Tongue (tissue), 2 donors: ENCODE measurements around the gene SLC35C1. TPM values are rescaled to one million over a fixed set of nuclear protein-coding genes. Genes with fewer than 3 reads are reported as not detected.
"Not testable (repeated sequence)": the region's sequence is repeated elsewhere in the genome, so short reads cannot be mapped to it uniquely, and the experiment has no call there.

ENCODE experiments used
- DNase-seq: peaks from one replicate; pipeline ENCODE4 v3.0.0-alpha.2; 2015
- total RNA-seq: library from RNA; depleted of rRNA; stranded (reverse); fragments of >200 nt; gene quantifications from one replicate; pipeline ENCODE4 v1.2.3, GENCODE V29; 2014

Gene SLC35C1
- total RNA-seq, 1 donor from 2014 or later, result 6.3 TPM

DNA sequence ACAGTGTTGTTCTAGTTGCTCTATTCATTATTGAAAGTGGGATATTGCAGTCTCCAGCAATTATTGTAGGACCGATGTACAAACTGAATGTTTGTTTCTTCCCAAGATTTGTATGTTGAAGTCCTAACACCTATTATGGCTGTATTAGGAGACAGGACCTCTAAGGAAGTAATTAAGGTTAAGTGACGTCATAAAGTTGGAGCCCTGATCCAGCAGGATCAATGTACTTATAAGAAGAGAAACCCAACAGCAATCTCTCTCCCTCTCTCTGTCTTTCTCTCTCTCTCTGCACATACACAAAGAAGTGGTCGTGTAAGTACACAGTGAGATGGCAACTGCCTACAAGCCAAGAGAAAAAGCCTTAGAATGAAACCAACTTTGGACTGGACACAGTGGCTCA lies 16.1 kb upstream of the SLC35C1 start:
- no peak for DNase-seq

DNA sequence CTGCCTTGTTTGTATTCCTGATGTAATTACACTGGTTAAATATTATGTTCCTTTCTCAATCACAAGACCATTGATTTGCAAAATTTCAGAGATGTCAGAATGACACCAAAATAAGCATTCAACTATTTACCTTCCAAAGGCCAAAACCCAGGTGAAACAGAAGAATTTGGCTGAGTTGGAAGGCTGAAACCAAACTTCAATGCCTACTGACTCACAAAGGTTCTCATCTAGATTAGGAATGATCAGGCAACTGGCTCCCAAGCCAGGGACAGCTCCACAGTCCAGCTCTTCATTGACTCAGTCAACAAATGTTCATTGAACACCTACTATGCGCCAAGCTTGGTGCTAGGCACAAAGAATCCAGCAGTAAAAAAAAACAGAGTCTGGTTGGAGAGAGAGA lies 13.4 kb upstream of the SLC35C1 start:
- no peak for DNase-seq

DNA sequence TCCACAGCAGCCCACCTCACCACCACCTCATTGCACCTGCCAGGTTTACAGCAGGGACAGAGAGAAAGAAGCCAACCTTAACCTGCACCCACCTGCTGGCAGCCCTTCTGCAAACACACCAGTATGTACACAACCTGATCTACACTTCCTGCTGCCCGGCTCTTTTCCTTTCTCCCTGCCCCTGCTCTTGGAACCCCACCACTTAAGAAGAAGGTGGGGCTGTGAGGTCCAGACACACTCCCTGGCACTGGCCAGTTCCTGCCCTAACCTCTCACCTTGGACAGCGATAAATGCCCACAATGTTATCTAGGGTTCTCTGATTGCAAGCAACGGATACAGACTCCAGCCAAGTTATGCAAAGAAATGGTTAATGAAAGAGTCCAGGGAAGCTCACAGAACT lies 10.8 kb upstream of the SLC35C1 start:
- DNase-seq, result no peak

DNA sequence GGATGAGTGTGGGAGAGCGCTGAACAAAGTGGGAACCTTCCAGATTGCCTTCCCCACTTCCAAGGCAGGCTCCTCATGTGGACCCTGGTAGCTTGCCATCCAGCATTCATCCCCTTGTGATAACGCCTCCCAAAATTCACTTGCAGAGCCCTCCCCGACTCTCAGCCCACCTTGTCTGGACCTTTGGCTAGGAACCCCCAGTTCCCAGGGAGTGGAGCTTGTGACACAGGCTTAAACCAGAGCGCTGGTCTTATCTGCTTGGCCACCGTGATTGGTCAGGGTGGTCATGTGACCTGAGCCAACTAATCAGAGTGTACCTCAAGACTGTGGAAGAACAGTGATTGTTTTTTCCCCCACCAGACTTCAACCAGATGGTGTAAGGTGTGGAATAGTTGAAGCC lies 9.6 kb upstream of the SLC35C1 start:
- DNase-seq, result no peak

DNA sequence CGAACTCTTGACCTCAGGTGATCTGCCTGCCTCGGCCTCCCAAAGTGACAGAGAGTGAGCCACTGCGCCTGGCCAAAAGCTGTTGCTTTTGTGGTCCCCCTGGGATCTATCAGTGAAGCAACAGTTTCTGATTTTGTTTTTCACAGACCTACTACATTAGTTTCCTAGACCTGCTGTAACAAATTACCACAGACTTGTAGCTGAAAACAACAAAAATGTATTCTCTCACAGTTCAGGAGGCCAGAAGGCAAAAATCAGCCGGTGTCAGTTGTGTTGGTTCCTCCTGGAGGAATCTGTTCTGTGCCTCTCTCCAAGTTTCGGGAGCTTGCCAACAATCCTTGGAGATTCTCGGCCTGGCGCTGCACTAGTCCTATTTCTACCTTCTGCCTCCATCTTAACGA lies 8.5 kb upstream of the SLC35C1 start:
- DNase-seq, result no peak

DNA sequence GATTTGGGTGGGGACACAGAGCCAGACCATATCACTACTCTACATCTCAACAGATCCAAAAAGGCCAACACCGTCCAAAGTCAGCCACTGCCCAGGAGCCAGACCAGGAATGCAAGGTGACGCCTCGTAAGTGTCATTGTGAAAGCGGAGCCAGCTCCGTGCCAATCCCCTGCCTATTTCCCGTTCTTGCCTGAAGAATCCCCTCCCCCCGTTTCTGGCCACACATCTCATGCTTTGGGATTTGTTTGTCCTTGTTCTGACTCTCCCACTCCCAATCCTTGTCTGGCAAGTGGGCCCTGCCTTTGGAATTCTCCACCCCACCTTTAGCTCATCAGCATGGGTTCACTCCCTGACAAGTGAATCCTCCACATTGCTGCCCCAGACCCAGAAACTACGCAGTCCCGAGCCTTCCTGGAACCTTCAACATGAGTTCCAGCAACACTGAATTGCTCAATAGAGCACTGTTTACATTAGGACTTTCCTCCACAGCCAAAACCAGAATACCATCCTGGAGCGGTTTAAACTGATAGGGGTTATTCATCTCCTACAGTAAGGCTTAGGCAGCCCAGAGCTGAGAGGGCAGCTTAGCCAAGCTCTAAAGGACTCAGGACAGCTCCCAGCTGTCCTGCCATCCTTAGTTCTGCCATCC lies 6.0 kb upstream of the SLC35C1 start:
- DNase-seq, result no peak

DNA sequence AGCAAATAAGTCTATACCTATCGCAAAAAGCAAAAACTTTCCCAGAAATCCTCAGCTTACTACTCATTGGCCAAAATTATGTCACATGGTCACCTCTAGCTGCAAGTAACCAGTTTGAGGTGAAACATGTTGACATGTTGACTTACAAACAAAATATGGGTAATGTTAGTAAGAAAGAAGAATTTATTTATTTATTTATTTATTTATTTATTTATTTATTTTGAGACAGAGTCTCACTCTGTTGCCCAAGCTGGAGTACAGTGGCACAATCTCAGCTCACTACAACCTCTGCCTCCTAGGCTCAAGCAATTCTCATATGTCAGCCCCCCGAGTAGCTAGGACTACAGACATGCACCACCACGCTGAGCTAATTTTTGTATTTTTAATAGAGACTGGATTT lies 5.4 kb upstream of the SLC35C1 start:
- DNase-seq, result no peak

DNA sequence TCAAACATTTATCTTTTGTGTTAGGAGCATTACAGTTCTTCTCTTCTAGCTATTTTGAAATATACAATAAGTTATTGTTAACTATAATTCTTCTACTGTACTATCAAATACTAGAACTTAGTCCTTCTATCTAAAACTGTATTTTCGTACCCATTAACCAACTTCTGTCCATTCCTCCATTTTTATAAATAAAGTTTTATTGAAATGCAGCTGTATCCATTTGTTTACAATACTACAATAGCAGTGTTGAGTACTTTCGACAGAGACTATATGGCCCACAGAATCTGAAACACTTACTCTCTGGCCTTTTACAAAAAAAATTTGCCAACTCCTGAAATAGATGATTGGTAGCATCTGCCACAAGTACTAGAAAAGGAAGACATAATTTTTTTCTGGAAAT lies 4.7 kb upstream of the SLC35C1 start:
- DNase-seq, result no peak

DNA sequence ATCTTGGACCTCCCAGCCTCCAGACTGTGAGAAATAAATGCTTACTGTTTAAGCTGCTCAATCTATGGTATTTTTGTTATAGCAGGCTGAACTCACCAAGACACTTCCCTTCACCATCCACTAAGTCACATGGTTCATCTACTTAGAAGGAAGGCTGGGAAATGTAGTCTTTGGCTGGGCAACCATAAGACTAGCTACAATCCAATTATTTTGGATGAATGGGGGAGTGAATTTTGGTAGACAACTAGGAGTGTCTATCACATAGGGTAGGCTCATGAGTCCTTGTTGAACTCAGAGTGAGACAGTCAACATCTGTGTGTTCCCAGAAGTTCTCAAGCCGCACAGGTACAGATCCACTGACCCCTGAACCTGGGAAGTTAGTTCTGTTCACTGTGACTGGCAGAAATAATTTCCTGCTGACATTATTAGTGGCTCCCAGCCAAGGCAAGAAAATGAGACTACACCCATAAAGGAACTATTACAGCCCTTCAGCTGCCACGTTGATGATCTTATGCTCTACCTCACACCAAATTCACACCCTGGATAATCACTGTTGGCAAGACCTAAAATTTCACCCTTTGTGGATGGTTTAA lies 3.1 kb upstream of the SLC35C1 start:
- DNase-seq, result no peak

DNA sequence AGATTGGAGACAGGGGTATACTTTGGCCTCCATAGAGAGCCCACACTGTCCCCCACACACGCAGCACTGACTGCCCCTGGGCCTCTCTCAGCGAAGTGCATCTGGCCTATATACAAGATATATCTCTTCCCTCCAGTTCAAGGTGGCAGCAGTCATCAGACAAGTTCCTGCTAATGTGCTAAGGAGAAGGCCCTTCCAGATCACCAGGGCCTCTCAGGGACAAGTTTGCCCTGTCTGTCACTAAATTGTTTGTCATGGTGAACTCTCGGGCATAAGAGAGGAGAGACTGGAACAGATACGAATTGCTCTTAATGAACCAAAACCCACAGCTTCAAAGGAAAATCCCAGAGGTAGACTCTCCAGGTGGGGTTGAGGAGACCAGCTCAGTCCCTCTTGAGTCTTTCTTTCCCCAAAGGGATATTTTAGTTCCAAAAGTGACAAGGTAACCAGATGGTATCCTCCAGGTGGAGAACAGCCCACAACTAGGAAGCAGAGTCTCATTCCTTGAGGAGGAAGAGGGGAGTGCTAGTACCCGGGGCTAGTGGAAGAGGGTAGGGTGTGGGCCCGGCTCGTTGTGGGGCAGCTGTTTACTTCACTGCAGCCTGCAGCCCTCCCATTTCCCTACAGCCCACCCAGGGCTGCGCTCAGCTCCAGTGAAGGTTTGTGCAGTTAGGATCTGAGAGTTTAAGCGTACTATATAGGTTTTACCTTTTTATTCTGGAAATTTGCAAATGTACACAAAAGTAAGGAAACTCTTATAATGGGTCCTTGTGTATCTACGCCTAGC lies 2.2 kb upstream of the SLC35C1 start:
- DNase-seq, result no peak

DNA sequence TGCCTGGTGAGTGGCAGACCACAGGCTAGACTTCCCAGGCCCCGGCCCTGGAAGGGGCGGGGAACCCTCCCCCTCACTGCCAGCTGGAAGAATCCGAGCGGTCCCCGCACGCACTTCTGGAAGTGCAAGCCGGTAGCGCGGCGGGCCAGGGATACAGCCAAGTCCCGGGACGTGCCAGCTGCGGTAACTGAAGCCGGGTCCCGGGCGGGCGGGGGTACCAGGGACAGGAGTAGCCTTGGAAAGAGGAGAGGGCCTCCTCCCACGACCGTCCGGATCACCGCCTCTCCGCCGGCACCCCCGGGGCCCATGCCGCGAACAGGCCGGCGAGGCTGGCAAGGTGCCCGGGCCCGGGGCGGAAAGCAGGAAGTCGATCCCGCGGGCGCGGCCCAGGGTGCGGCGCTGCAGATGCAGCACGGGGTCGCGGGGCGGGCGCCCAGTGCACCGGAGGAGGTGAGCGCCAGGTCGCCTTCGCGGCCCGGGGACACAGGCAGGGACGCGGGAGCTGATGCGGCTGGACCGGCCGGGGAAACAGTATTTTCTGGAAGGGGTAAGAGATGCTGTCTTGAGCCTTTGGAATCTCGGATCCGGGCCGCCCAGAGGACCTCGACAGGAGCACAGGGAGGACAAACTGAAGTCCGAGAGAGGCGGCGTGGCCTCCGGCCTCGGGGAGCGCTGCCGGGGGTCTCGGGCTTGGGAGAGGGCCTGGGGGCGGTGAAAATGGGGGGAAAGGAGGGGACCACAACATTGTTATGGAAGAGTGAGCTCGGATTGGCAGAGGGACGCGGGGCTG lies 783 bp upstream of the SLC35C1 start:
- peak; percentile 85 for DNase-seq

DNA sequence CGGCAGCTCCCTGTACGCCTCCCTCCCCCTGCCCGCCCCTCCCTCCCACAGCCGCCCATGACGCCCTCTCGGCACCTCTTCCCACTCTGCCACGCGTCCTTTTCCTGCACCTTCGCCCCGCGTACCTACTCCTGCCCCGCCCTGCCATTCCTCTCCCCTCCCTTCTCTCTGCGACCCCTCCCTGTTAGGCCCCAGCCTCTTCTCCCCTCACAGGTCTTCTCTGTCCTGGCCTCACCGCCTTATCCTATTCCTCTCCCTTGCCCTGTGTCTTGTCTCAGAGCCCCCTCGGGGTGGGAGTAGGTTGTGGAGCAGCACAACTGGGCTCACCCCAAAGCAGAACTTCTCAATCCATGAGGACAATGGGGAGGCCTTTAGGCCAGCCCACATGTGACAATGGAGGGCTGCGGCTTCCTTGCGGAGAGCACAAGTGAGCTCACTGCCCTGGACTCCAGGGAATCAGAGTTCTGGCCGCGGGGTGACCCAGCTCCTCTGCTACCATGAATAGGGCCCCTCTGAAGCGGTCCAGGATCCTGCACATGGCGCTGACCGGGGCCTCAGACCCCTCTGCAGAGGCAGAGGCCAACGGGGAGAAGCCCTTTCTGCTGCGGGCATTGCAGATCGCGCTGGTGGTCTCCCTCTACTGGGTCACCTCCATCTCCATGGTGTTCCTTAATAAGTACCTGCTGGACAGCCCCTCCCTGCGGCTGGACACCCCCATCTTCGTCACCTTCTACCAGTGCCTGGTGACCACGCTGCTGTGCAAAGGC lies 539 bp downstream of the SLC35C1 start:
- DNase-seq, result peak; percentile 53

DNA sequence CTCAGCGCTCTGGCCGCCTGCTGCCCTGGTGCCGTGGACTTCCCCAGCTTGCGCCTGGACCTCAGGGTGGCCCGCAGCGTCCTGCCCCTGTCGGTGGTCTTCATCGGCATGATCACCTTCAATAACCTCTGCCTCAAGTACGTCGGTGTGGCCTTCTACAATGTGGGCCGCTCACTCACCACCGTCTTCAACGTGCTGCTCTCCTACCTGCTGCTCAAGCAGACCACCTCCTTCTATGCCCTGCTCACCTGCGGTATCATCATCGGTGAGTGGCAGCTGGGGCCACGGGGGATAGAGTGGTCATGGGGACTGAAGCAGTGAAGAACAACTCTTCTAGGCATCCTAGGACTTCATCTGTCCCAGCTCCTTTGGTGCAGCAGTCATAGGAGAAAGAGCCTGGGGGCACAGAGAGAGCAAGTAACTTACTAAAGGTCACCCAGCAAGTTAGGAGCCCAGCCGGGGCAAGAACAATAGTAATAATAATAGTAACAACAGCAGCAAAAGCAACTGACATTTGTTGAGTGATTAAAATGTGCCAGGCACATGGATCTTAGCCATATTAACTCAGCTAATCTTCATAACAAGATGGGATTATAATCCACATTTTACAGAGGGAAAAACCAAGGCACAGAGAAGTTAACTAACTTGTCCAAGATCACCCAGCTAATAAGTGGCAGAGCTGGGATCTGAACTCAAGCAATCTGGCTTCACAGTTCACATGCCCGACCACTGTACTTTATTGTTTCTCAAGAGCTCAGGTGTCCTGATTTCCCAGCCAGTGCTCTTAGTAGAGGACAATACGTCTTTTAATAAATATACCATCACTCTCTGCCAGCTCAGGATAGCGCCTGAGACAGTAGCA lies 1.4 kb downstream of the SLC35C1 start:
- DNase-seq, result no peak

DNA sequence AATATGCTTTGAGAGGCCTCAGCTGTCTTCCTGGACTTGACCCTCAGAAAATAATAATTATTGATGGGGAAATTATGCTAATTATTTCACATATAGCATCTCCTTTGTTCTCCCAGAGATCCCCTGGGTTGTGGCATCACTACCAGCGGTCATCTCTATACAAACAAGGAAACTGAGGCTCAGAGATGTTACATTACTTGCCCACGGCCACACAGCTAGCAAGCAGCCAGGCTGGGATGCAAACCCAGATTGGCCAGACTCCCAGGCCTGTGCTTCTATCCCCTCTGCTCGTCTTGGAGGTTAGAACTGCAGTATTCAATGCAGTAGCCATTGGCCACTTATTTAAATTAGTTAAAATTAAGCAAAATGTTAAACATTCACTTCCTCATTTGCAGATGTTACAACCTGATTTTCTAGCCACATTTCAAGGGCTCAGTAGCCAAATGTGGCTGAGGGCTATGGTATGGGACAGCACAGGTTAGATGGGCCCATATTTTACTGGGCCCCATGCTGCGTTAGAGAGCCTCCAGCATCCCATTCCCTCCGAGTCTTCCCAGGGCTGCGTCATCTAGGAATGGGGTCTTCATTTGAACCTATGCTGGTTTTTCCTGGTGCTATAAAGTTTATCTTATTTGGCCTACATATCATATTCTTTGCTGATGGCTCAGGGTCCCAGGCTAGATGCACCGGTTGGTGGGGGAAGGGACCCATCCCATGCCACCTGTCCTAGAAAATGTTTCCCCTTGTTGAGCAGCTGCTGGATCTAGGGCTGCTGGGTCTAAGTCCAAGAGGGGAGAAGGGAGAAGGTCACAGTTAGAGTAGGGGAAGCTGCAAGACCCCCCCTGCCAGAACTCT lies 2.2 kb downstream of the SLC35C1 start:
- peak; percentile 24 for DNase-seq

DNA sequence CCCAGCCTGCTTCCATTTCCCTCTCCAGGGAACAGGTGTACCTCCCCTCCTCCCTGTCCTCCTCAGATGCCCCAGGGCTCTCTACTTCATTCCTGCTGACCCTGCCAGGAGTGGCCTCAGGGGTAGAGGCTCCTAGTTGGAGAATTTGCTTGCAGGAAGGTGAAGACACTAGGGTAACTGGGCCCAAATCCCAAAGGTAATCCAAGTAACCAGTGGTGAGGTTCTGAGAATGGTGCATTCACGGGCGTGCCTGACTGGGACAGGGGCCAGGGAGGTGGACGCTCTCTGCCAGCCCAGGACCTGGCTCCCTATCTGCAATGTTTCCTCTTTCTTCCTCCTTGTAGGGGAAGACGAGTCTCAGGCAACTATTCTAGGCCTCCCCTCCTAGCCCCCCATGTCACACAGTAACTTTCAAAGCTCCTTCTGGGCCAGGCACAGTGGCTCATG lies 2.9 kb downstream of the SLC35C1 start:
- DNase-seq, result no peak

DNA sequence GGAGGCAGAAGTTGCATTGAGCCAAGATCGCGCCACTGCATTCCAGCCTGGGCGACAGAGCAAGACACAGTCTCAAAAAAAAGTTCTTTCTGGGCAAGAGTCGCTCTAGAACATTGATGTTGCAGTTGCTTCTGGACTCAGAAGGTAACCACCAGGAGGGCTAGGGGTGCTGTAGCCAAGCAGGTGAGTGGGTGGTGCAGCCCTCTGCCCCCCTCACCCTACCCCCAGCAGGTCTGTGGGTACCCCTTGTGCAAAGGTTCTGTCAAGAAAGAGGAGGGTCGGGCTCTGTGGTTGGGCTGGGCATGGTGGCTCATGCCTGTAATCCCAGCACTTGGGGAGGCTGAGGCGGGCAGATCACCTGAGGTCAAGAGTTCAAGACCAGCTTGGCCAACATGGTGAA lies 3.5 kb downstream of the SLC35C1 start:
- DNase-seq, result not testable (repeated sequence)

DNA sequence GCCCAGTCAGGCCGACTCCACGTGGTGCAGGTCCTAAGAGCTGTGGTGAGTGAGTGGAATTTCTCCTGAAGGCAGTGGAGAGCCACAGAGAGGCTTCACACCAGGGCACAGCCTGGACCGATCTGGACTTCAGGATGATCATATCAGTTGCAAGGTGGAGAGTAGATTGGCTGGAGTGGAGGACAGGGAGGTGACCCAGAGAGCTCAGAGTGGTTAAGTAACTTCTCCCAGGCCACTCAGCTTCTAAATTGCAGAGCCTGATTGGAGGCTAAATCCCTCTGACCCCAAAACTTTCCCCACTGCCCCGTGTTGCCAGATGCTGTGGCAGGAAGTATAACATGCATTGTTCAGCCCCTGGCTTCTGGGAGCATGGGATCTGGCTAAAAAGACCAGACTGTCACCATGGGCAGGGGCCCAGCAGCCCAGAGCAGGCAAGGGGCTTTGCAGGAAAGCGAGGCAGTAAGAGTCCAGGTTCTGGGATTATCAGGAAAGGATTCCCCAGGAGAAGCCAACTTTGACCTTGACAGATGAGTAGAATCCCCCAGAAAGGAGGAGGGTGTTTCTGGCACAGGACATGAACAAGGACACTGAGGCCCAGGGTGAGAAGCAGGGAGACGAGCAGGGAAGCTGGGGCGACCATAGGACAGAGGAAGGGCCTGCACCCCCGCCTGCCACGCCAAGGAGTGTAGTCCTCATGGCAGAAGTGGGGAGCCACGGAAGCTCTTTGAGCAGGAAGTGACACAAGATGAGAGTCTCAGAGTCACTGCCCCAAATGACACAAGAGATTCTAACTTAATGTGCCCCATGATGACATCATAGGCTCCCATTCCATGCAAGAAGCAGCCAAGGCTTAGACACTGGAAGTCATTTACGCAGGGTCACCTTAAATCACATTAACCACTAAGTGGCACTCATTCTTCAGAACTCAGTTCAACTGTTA lies 4.8 kb downstream of the SLC35C1 start:
- no peak for DNase-seq

DNA sequence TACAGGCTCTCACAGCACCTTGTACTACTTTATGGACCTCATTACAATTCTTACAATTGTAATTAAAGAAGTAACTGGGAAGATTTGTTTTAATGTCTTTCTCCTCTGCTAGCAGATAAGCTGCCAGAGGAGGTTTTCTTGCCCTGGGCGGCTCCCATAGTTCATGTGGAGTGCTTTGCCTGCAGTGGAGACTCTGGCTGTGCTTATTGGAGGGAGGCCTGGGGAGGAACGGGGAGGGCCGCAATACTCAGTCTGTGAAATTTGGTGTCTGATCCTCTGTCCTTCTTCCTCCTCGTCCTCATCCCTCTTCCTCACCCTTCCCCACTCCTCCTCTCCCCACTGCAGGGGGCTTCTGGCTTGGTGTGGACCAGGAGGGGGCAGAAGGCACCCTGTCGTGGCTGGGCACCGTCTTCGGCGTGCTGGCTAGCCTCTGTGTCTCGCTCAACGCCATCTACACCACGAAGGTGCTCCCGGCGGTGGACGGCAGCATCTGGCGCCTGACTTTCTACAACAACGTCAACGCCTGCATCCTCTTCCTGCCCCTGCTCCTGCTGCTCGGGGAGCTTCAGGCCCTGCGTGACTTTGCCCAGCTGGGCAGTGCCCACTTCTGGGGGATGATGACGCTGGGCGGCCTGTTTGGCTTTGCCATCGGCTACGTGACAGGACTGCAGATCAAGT lies 5.6 kb downstream of the SLC35C1 start:
- no peak for DNase-seq
